HG02852 (cell line): Measurements from ENCODE around the gene SERPINE3.

Experiments used
- ATAC-seq: cut with Tn5 transposase; IDR thresholded peaks from one replicate; pipeline ENCODE4 v1.9.1; 2021; ENCODE audit warnings: mild to moderate bottlenecking, moderate library complexity; ENCODE audit not compliant: unreplicated experiment

The SERPINE3 gene

GRCh38 chr13:51339354-51339753 is at the start of gene SERPINE3:
Gene SERPINE3, plus strand, starts transcription at chr13:51339691. Its CDS starts 1,401 bp downstream, at chr13:51341092.
- no peak for ATAC-seq

DNA sequence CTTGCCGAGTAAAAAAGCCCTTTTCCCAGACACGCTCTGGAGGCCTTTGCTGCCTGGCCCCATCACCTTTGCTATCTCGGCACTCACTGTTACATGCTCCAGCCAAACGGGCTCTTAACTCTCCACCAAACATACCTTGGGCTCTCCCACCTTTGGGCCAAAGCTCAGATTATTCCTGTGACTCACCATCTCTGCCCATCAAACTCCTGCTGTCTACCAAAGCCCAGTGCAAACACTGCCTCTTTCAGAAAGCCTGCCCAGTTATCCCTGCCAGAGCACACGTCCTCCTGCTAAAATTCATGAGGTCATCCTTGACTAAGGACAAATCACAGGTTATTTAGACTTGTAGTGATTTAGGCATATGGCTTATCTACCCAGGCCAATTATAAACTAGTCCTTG is 48.1 kb upstream of the SERPINE3 start:
- no peak for ATAC-seq

- no peak for ATAC-seq
Observed at GRCh38 chr13:51292000-51292565, 47.4 kb upstream of the SERPINE3 start.

GRCh38 chr13:51297556-51297955 is 41.9 kb upstream of the SERPINE3 start:
- ATAC-seq: no peak

DNA sequence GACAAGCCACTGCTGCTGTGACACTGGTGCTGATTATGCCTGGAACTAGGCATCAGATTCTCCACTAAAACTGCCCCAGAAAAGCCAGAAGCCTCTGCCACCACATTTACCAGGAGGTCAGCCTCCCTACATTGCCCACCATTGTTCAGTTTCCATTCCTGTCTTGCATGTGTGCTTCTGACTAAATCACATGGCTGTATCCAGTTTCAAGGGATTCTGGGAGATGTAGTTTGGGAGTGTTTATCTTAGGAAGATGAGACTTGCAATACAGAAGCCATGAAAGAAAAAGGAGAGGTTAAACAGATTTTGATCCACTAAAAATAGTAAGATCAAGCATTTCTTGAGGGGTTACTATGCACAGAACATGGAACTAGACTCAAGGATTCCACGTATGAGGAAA is 40.7 kb upstream of the SERPINE3 start:
- ATAC-seq: no peak

DNA sequence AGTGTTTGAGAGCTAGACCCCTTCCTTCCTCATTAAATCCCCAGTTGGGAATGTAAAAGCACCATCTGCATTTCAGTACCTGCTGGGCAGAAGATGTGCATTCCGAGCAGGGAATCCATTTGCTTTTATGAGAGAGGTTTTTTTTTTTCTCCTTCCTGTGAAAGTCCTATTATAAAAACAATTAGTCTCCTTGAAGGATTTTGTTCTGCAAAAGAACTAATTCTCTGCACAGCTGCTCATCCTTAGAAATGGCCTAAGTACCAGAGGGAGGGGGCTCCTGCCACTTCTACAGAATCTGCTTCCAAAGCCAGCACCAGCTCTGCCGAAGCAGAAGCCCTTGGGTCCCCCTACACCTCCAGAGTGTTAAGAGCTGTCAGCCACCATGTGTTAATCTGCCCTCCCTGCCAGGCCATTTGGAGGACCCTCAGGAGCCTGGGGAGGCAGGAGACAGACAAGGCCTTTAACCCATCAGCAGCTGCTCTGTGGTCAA is 36.4 kb upstream of the SERPINE3 start:
- ATAC-seq: no peak

- ATAC-seq: no peak
Observed at GRCh38 chr13:51303882-51304281, 35.6 kb upstream of the SERPINE3 start.

DNA sequence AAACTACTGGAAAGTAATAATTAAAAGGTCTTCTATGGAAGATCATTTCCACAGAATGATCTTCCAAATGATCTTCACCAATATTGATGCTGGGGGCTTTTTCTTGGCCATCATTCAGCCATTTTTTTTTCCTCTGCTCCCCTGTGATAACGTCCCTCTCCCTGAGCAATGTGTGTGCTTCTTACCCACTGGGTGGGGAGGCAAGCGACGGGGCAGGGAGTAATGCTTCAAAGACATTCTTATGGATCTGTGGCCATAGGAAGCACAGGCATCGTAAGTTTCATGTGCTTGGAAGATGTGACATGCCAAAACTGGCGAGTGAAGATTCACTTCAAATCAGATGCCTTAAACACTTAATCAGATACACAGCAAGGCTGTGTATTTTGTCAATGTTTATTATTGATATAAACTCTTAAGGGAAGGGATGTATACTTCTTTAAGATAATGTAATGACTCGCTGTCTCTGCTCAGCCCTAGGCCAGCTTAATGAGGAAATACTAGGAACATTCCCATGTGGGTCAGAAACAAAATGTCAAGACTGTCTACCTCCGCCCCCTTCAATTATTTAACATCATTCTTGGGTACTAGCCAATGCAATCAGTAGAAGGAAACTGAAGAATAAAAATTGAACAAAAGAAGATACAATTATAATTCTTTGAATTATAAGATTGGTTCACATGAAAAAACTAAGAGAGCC is 34.1 kb upstream of the SERPINE3 start:
- no peak for ATAC-seq

DNA sequence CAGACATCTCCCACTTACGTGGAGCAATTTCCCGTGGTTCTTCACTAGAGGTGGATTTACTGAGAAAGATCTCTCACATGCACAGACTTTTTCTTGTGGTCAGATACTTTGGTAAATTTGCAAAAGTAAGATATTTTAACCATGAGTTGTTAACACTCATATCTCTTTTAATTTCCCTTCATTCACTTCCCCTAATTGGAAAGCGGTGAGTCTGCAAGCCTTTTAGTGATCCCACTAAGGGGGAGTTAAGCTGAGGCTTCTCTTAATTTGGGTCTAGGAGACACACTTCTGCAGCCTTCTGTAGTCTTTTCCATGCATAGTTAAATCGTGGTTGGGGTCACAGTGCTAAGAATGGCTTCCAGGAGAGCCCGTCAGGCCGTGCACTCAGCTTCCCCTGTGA is 30.7 kb upstream of the SERPINE3 start:
- no peak for ATAC-seq

DNA sequence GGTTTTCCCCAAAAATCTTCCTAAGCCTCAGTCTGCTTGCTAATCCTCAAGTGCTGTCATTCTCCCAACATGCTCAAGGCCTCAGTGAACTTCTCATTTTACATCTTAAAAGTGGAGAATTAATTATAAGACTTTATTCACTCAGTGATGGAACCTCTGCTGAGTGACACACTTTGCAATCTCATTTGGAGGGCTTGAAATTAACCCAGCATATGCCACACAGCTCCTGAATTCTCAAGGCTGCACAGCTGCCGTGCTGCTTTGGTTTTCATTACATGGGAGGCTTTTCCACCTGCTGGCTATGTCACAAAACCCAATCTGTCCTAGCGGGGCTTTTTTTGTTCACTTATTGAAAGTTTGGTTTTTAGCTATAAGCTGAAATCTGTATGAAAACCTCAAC is 28.3 kb upstream of the SERPINE3 start:
- ATAC-seq: no peak

GRCh38 chr13:51311957-51312520 is 27.5 kb upstream of the SERPINE3 start:
- ATAC-seq: no peak

- no peak for ATAC-seq
Observed at GRCh38 chr13:51313619-51314018, 25.9 kb upstream of the SERPINE3 start.

DNA sequence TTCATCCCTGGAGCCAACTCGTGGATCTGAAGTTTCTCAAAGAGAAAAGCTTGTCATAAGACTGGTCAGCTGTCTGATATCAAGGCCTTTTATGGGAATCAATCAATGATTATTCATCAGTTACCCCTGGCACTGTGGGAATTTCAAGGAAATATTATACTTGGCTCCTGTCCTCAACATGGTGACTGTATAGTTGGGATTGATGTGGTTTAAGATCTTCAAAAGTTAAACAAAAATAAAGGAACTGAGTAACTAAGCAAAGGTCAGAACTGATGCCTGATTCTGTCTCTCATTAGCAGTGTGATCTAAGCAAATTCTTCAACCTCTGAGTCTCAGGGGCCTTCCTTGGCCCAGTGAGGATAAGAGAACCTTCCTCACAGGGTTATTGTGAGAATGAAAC is 22.2 kb upstream of the SERPINE3 start:
- no peak for ATAC-seq

DNA sequence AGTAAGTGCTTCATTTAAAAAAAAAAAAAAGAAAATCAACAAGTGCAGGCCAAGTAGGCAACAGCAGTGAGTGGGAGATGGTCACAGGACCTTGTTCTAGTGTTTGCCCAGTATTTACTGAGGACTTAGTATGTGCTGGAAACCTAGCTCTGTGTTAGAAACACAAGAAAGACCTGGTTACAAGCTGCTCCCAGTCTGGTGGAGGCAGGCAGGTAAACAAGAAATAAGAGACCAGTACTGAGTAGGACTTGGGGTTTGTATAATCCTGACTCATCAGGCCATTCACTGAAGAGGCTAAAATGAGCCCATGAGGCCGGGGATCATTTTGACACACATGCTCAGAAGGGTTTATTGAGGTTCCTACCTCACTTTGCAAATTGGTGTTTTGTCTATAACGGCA is 21.5 kb upstream of the SERPINE3 start:
- no peak for ATAC-seq

DNA sequence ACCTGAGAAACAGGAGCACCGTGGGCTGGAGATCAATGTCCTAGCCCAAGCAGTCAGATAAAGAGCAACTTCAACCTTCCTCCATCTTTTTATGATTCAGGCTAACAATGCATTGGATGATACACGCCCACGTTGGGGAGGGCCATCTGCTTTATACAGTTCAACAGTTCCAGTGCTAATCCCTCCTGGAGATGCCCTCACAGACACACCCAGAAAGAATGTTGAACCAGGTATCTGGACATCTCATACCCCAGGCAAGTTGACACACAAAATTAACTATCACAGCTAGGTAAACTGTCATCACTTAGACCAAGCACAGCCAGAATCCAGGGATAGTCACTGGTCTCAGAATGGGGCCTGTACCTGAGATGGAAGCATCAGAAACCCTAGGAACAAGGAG is 20.6 kb upstream of the SERPINE3 start:
- ATAC-seq: no peak

DNA sequence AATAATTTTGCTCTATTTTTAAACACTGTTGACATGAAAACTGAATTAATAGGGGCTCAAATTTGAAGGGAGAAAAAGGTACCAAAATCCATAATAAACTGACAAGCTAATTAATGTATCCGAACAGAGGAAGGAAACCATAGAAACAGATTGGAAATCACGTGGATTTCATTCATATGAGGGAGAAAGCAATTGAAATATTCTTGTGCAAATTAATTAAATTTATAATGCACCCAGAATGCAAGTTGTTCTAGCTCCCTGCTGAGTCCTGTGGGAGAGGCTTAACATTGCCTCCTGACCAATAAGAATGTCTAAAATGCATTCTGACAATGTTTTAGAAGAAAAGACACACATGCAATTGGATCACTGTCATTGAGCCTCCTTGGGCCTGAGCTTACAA is 17.7 kb upstream of the SERPINE3 start:
- ATAC-seq: no peak

- ATAC-seq: no peak
Observed at GRCh38 chr13:51322826-51323225, 16.7 kb upstream of the SERPINE3 start.

GRCh38 chr13:51323824-51324511 is 15.5 kb upstream of the SERPINE3 start:
- ATAC-seq: no peak

- peak; percentile 60 for ATAC-seq
Observed at GRCh38 chr13:51324714-51325420, 14.6 kb upstream of the SERPINE3 start.

GRCh38 chr13:51325837-51326236 is 13.7 kb upstream of the SERPINE3 start:
- no peak for ATAC-seq

- no peak for ATAC-seq
Observed at GRCh38 chr13:51326777-51327176, 12.7 kb upstream of the SERPINE3 start.
